ENCODE measurements around the gene ATP8B4.
"Not testable (repeated sequence)": the region's sequence is repeated elsewhere in the genome, so short reads cannot be mapped to it uniquely, and the experiment has no call there.

The ATP8B4 gene

GRCh38 chr15:50108461-50108860 is 10.6 kb downstream of the ATP8B4 start:
- DNase-seq = no peak

- no peak for DNase-seq
Measured at GRCh38 chr15:50107591-50108408, 11.2 kb downstream of the ATP8B4 start.

GRCh38 chr15:50107157-50107556 is 11.9 kb downstream of the ATP8B4 start:
- DNase-seq = no peak

DNA sequence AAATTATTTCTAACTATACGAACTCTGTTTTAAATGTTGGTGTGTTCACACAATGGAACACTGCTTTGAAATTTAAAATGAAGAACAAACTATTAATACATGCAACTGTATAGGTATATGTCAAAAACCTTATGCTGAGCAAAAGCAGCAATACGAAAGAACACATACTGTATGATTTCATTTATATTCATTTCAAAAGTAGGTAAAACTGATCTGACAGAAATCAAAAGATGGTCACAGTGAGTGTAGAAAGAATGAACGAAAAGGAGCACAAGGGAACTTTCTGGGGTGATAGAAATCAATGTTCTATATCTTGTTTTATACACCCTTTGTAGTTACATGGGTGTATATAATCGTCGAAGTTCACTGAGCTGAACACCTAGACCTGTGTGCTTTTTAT is 12.6 kb downstream of the ATP8B4 start:
- DNase-seq = no peak

DNA sequence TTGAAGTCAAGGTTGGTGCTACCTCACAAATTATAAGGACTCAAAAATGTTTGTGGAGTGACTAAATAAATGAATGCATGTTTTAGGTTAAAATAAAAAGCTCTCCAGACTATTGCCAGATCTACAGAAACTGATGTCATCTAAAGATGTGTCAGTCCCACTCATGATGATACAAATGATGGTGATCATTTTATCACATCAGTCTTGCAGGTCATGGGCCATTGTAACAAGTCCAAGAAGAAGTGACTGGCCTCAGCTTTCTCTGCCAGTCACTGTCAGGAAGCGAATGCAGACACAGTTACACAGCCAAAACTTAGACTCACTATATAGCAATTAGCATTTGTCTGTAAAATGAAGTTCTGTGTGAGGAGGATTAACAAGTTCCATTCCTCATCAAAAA is 18.5 kb downstream of the ATP8B4 start:
- DNase-seq = no peak

DNA sequence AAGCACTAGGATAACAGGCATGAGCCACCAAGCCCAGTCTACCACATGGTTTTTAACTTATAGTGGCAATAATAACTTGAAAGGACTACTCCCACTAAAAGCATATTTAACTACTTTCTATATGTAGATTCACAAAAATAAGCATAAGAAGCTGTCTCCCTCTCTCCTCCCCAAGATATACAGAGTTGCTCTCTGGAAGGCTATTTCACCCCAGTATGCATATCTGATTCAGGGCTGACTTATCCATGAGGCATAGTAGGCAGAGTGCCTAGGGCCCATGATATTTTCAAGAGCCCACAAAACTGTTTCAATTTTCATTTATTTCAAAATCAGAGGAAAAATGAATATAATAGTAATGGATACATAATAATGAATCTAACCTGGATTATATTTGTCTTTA is 20.5 kb downstream of the ATP8B4 start:
- DNase-seq = no peak

GRCh38 chr15:50095938-50096821 is 22.9 kb downstream of the ATP8B4 start:
- no peak for DNase-seq

DNA sequence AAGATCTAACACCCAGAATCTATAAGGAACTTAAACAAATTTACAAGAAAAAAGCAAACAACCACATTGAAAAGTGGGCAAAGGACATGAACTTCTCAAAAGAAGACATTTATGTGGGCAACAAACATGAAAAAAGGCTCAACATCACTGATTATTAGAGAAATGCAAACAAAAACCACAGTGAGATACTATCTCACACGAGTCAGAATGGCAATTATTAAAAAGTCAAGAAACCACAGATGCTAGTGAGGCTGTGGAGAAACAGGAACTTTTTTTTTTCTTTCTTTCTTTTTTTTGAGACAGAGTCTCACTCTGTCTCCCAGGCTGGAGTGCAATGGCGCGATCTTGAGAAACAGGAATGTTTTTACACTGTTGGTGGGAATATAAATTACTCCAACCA is 29.6 kb downstream of the ATP8B4 start:
- DNase-seq = not testable (repeated sequence)

DNA sequence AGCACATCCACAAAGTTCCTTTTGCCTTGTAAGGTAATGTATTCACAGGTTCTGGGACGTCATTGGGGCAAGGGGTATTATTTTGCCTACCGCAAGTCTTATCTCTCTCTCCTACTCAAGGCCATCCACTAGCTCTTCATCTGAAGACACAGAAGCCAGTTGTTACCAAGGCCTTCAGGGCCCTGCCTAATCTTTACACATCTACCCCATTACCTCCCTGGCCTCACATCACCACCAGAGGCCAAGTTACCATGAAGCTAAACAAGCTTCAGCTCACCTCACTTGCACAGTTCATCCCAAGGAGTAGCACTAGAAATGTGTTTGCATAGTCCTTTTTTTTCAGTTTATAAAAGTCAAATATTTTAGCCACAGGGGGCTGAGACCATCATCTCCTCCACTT is 34.1 kb downstream of the ATP8B4 start:
- DNase-seq = no peak

DNA sequence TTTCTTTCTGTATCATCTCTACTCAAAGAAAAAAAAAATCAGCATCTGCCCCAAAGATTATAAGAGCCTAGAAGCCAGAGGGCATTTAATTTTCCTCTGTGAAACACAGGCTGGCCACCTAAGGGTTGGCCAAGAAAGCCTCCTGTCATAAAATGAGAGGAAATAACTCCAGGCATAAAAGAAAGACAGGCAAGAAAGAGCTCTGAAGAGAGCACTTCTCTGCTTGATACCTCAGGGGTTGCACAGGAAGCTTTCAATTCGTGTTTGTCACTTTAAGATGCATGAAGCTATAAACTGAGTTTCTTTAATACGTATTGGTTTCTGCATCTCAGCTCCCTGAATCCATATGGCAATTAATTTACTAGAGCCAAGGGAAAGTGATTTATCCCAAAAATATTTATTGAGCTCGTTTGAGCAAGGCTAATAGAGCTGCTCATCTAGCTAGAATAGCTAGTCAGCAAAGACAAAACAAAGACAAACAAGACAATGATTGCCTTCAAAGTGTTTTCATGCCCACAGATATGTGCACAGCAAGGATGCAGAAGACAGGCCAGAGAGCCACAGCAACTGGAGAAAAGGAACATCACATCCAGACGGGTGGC is 35.5 kb downstream of the ATP8B4 start:
- DNase-seq = no peak

- DNase-seq = no peak
Measured at GRCh38 chr15:50082066-50082465, 37.0 kb downstream of the ATP8B4 start.

- DNase-seq = no peak
Measured at GRCh38 chr15:50077651-50078050, 41.4 kb downstream of the ATP8B4 start.

DNA sequence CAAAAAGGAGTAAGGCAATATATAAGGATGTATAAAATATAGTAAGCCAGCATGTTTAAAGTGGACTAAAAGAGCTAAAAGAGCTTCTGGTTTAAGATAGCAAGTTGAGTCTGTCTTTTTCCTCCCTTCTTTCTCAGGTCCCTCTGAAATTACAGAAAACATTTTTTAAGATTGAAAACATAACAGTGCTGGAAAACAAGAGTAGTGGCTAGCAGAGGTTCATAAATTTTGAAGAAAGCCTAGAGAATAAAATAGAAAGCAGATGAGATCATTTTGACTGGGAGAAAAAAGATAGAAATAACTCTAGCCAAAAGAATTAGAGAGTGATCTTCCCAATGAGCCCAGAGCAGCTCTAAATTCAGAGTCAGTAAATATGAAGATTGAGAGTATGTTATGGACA is 41.9 kb downstream of the ATP8B4 start:
- no peak for DNase-seq

DNA sequence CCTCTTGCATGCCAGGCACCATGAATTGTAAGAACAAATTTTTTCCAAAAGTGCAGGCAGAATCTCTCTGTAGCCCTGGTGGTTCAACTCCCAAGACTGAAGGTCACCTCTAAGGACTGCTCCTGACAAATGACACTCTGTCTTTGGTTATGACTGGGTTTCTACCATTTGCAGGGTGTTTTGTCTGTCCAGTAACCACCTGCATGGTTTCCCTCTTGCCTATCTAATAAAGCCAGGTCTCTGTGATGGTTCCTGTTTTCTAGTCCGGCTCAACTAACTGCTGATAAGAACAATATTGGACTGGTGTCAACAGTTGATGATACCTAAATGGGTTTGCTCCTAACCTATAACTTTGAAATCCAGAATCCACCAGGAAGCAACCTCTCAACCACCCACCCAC is 43.7 kb downstream of the ATP8B4 start:
- DNase-seq = no peak

- no peak for DNase-seq
Measured at GRCh38 chr15:50071551-50072258, 47.3 kb downstream of the ATP8B4 start.

- DNase-seq = no peak
Measured at GRCh38 chr15:50068016-50068415, 51.0 kb downstream of the ATP8B4 start.

DNA sequence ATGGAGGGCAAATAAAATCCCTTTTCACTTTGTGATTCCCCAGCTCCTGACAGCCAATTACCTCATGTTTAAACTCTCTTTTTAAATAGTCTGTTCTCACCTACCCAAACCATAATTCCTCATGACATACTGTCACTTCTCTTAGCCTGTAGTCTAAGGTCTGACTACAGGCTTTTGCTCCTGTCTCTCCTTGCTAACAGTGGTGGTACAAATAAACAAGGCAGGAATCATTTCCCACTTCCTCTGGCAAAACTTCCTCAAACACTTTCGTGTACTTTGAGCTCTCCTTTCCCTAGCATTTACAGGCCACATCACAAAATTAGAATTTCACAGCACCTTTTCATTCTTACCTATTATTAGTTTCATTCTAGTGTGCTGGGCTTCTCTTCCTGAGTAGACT is 51.8 kb downstream of the ATP8B4 start:
- no peak for DNase-seq

GRCh38 chr15:50066666-50067065 is 52.4 kb downstream of the ATP8B4 start:
- DNase-seq = no peak

DNA sequence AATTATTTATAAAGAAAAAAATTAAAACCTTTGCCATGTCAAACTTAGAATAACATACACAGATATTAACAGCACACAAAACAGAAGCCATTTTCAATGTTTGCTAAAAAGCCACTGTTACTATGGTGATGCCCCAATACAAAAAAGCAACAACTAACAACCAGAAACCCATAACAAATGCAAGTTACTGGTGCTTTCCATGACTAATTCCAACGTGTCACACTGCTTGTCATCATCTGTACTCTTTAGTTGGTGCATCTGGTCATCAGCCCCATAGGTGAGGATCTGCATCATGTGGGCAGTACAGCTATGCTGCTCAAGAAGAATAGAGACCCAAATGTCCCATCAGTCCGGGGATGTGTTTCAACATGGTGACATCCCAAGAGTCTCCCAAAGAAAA is 52.8 kb downstream of the ATP8B4 start:
- no peak for DNase-seq

- DNase-seq = no peak
Measured at GRCh38 chr15:50065279-50065678, 53.8 kb downstream of the ATP8B4 start.

- no peak for DNase-seq
Measured at GRCh38 chr15:50064673-50065072, 54.4 kb downstream of the ATP8B4 start.

DNA sequence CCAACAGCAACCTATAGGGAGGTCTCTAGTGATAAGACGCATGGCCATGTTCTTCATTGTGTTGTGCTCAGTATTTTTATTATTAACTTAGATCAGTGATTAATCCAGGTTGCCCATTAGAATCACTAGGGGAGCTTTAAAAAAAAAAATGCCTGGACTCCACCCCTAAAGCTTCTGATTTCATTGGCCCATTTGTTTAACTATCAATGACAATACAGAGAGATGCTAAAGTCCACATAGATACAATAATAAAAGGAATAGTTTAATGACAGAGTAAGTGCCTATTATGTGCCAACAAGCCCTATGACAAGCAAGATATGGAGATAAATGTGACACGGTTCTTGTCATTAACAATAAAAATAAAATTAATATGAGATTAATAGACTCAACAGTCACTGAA is 55.8 kb downstream of the ATP8B4 start:
- no peak for DNase-seq

- DNase-seq = no peak
Measured at GRCh38 chr15:50061503-50061902, 57.5 kb downstream of the ATP8B4 start.
